Activated CD8-positive, alpha-beta memory T cell treated with anti-CD3 and anti-CD28 coated beads for 4 hours (primary cell): ENCODE data around the gene PKN1.

Source experiments
- DNase-seq, 2 donors: peaks; one replicate each; pipeline ENCODE4 v3.0.0-alpha.2; 2020; ENCODE audit warnings: low read depth in 2 of 2

PKN1 gene

GRCh38 chr19:14467391-14467790, 34.3 kb downstream of the PKN1 start:
- DNase-seq = no peak

GRCh38 chr19:14467816-14468215, 34.7 kb downstream of the PKN1 start:
- DNase-seq = no peak

GRCh38 chr19:14470031-14470876, 37.1 kb downstream of the PKN1 start:
- DNase-seq = no peak

- DNase-seq = no peak
Measured at GRCh38 chr19:14471436-14472187, 38.5 kb downstream of the PKN1 start.

- DNase-seq = peak; percentile 66 to 83
Measured at GRCh38 chr19:14472202-14472938, 39.3 kb downstream of the PKN1 start.

GRCh38 chr19:14473073-14473977, 40.2 kb downstream of the PKN1 start:
- DNase-seq = no peak

GRCh38 chr19:14473978-14474578, 41.0 kb downstream of the PKN1 start:
- DNase-seq = no peak

GRCh38 chr19:14474827-14475226, 41.7 kb downstream of the PKN1 start:
- DNase-seq = no peak

- no peak for DNase-seq
Measured at GRCh38 chr19:14475251-14476073, 42.4 kb downstream of the PKN1 start, which contains the start of gene PTGER1. Gene PTGER1, minus strand, starts transcription at chr19:14475354. Its CDS starts 1,034 bp downstream, at chr19:14474320.

- no peak for DNase-seq
Measured at GRCh38 chr19:14476327-14476672, 43.2 kb downstream of the PKN1 start.

- DNase-seq = peak in 1 of 2 donors; percentile 27
Measured at GRCh38 chr19:14476673-14477401, 43.7 kb downstream of the PKN1 start.

- DNase-seq = no peak
Measured at GRCh38 chr19:14477418-14478112, 44.5 kb downstream of the PKN1 start.

- DNase-seq = no peak
Measured at GRCh38 chr19:14478113-14478545, 45.0 kb downstream of the PKN1 start.

- DNase-seq = no peak
Measured at GRCh38 chr19:14479309-14479974, 46.3 kb downstream of the PKN1 start.

- DNase-seq = peak; percentile 35 to 48
Measured at GRCh38 chr19:14479975-14480699, 47.0 kb downstream of the PKN1 start.

GRCh38 chr19:14480700-14481079, 47.6 kb downstream of the PKN1 start:
- DNase-seq = no peak
